Measurements from ENCODE around the gene ZFPM1. TPM values are rescaled to one million over a fixed set of nuclear protein-coding genes. Genes with fewer than 3 reads are reported as not detected.

Gene ZFPM1
- polyA plus RNA-seq, 4 donors = 2.3 to 5.3 (median 3.2) TPM

- DNase-seq (ENCODE audit: low read depth in 4 of 4, low spot score in 3 of 4) = no peak
Observed at GRCh38 chr16:88416686-88417085, 36.4 kb upstream of the ZFPM1 start.

GRCh38 chr16:88417684-88418476, 35.2 kb upstream of the ZFPM1 start:
- no peak for DNase-seq (ENCODE audit: low read depth in 4 of 4, low spot score in 3 of 4)

DNA sequence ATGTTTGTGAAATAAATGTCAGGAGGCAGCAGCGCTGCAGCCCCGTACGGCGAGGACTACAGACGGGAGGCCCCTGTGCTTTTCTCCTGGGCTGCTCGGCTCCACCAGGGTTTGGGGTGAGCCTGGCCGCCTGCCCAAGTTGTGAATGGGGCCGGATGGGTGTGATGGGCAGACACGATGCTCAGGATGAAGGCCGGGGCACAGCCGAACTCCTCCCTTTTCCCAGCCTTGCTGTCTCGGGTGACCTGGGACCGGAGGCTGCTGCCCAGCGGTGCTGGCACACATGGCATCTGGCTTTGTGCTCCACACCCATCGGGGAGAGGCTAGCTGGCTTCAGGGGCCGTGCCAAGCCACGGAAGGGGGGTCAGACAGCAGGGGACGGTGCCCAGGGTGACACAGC, 34.2 kb upstream of the ZFPM1 start:
- no peak for DNase-seq (ENCODE audit: low read depth in 4 of 4, low spot score in 3 of 4)

DNA sequence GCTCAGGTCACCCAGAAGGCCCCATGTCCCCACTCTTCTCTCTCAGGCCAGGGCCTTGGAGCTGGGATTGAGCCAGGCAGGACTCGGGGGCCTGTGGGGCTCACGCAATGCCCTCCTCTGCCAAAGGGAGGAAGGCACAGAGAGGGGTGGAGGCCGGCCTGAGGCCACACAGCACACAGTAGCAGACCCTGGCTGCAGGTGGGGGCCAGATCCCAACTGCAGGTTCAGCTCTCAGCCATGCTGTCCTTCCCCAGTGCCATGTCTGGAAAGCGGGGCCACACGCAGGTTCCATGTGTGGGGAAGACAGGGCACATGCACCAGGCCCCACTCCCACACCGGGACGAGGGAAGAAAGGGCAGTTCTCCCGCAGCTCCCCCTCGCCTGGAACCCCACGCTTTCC, 33.3 kb upstream of the ZFPM1 start:
- DNase-seq (ENCODE audit: low read depth in 4 of 4, low spot score in 3 of 4) = no peak

GRCh38 chr16:88420496-88420895, 32.6 kb upstream of the ZFPM1 start:
- DNase-seq (ENCODE audit: low read depth in 4 of 4, low spot score in 3 of 4) = no peak

DNA sequence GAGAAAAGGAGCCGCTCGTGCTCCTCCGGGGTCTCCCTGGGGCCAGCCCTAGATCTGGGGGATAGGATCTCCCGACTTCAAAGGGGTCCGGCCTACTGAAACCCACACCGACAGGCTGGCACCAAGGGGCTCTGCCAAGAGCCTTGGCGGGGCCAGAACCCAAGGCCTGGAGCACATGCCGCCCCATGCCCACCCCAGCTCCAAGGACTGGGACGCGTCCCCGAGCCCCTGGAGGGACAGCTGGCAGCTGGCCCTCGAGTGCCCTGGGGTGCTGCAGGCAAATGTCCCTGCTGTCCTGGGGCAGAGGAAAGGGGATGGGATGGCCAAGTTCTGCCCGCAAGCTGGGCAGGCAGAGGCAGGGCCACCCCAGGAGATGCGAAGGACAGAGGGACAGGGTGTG, 31.8 kb upstream of the ZFPM1 start:
- DNase-seq (ENCODE audit: low read depth in 4 of 4, low spot score in 3 of 4) = no peak

- DNase-seq (ENCODE audit: low read depth in 4 of 4, low spot score in 3 of 4) = no peak
Observed at GRCh38 chr16:88421871-88422433, 31.1 kb upstream of the ZFPM1 start.

DNA sequence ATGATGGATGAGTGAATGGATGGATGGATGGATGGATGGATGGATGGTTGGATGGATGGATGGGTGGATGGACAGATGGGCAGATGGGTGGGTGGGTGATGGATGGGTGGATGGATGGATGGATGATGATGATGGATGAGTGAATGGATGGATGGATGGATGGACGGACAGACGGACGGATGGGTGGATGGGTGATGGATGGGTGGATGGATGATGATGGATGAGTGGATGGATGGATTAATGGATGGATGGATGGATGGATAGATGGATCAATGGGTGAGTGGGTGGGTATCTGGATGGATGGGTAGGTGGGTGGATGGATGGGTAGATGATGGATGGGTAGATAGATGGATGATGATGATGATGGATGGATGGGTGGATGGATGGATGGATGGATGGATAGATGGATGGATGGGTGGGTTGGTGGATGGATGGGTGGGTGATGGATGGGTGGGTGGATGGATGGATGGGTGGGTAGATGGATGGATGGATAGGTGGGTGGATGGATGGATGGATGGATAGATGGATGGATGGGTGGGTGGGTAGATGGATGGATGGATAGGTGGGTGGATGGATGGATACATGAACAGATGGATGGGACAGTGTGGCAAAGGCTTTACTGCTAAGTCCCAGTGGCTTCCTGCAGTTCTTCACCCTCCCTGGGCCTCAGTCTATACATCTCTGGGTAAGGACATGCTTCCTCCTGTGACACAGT, 30.2 kb upstream of the ZFPM1 start:
- DNase-seq (ENCODE audit: low read depth in 4 of 4, low spot score in 3 of 4) = no peak

GRCh38 chr16:88423448-88423850, 29.6 kb upstream of the ZFPM1 start:
- DNase-seq (ENCODE audit: low read depth in 4 of 4, low spot score in 3 of 4) = no peak

GRCh38 chr16:88424587-88425235, 28.4 kb upstream of the ZFPM1 start:
- DNase-seq (ENCODE audit: low read depth in 4 of 4, low spot score in 3 of 4) = no peak

DNA sequence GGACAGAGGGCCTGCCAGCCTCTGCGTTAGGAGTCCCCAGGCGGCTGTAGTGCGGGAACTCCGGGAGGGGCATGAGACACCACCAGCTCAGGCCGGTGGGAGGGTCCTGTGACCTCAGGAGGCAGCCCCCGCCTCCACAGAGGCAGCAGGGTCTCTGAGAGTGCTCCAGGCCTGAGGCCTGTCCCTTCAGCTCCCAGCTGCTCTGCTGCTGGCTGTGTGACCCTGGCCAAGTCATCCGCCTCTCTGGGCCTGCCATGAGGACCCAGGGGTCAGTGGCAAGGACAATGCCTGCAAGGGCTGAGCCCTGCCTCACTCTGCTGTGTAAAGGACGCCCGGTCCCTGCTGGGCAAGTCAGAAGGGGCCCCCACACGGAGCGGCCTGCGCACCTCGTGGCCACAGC, 27.1 kb upstream of the ZFPM1 start:
- DNase-seq (ENCODE audit: low read depth in 4 of 4, low spot score in 3 of 4) = no peak

- no peak for DNase-seq (ENCODE audit: low read depth in 4 of 4, low spot score in 3 of 4)
Observed at GRCh38 chr16:88427376-88427775, 25.7 kb upstream of the ZFPM1 start.

DNA sequence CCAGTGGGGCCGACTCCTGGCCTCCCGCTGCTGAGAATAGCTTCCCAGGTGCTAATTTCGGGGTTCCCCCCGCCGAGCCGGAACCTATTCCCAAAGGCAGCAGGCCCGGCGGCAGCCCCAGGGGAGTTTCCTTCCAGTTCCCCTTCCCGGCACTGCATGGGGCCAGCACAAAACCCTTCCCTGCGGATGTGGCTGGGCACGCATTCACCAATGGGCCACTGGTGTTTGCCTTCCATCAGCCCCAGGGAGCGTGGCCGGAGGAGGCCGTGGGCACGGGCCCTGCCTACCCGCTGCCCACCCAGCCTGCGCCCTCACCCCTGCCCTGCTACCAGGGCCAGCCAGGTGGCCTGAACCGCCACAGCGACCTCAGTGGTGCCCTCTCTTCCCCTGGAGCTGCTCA, 24.9 kb upstream of the ZFPM1 start:
- no peak for DNase-seq (ENCODE audit: low read depth in 4 of 4, low spot score in 3 of 4)

GRCh38 chr16:88428616-88429386, 24.3 kb upstream of the ZFPM1 start:
- no peak for DNase-seq (ENCODE audit: low read depth in 4 of 4, low spot score in 3 of 4)

- no peak for DNase-seq (ENCODE audit: low read depth in 4 of 4, low spot score in 3 of 4)
Observed at GRCh38 chr16:88429387-88430184, 23.5 kb upstream of the ZFPM1 start.

DNA sequence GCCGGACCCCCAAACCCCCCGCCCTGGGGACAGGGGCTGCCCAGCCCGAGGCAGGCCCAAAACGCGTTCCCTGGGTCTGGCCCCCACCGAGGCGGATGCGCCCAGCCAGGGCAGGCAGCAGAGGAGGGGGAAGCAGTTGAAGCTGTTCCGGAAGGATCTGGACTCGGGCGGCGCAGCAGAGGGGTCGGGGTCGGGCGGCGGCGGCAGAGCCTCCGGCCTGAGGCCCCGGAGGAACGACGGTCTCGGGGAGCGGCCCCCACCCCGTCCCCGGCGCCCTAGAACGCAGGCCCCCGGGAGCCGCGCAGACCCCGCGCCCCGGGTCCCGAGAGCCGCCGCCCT, 22.9 kb upstream of the ZFPM1 start:
- DNase-seq (ENCODE audit: low read depth in 4 of 4, low spot score in 3 of 4) = no peak

GRCh38 chr16:88430524-88431446, 22.3 kb upstream of the ZFPM1 start:
- DNase-seq (ENCODE audit: low read depth in 4 of 4, low spot score in 3 of 4) = no peak

- DNase-seq (ENCODE audit: low read depth in 4 of 4, low spot score in 3 of 4) = no peak
Observed at GRCh38 chr16:88431651-88432050, 21.4 kb upstream of the ZFPM1 start.

DNA sequence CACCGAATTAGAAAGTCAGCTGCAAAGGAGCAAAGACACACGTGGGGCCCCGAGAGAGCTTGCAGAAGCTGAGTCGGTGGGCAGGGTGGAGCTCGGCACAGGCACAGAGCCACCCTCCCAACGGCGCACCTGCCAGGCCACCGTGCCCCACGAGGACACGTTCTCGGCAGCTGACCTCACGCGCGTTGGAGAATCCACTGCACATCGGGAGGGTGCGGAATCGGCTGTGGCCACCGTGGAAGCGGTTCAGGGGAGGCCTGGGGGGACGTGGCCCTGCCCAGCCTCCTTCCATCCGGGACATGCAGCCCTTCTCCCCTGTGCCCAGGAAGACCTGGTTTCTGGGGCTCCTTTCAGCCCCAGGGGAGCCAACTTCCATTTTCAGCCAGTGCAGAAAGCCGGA, 20.9 kb upstream of the ZFPM1 start:
- DNase-seq (ENCODE audit: low read depth in 4 of 4, low spot score in 3 of 4) = no peak
